ENCODE measurements around the gene SEL1L3. TPM values are rescaled to one million over a fixed set of nuclear protein-coding genes. Genes with fewer than 3 reads are reported as not detected.

SEL1L3 gene
- total and polyA plus RNA-seq, 2 of the 13 experiments (the other 11 are each of a cell fraction or from before 2014, with no cell fraction given): 0.28 to 1.1 TPM

GRCh38 chr4:25857851-25858400 lies 4.9 kb downstream of the SEL1L3 start:
- TF ChIP-seq ZNF570 (CRISPR knock-in tag; IDR thresholded peaks at IDR 0.05; ENCODE audit: borderline replicate concordance) (no peak), ZNF407 (CRISPR knock-in tag; IDR thresholded peaks at IDR 0.05; ENCODE audit: not compliant biosample characterization) (no peak), RFXANK (CRISPR knock-in tag; IDR thresholded peaks at IDR 0.05) (no peak), PRMT3 (CRISPR knock-in tag; IDR thresholded peaks at IDR 0.05; ENCODE audit: borderline replicate concordance, low read depth) (no peak), ZBTB37 (CRISPR knock-in tag; IDR thresholded peaks at IDR 0.05) (no peak), ZNF276 (CRISPR knock-in tag; IDR thresholded peaks at IDR 0.05; ENCODE audit: low read depth) (no peak), ZFP82 (CRISPR knock-in tag; IDR thresholded peaks at IDR 0.05; ENCODE audit: borderline replicate concordance) (no peak), RBM39 (IDR thresholded peaks at IDR 0.05; ENCODE audit: low read depth, low read length, poor library complexity, severe bottlenecking) (no peak), ZNF34 (CRISPR knock-in tag; IDR thresholded peaks at IDR 0.05; ENCODE audit: borderline replicate concordance) (no peak)
- BruUV-seq (replicated peaks): no TSS peak
- Histone ChIP-seq H3K79me2 (ENCODE audit: insufficient read depth, low read length) (no peaks in the 10 kb centered on the region), H3K27me3 (ENCODE audit: control insufficient read depth in 1 of 2, insufficient read depth in 2 of 2, low read length in 2 of 2) (peaks cover 2 to 26% of the 10 kb centered on the region in 2 experiments; a peak in 3 of 5 replicates), H3K9me3 (ENCODE audit: low read length) (no peaks in the 10 kb centered on the region), H3K27ac (ENCODE audit: extremely low read length, insufficient read depth, low read length) (no peak overlapping the region), H3K4me1 (ENCODE audit: insufficient read depth, low read length) (0 out of 2 replicates have a peak, but pooled peaks cover 8% of the 10 kb centered on the region), H3K4me2 (ENCODE audit: low read depth, low read length) (no peak overlapping the region), H3K36me3 (replicated peaks in 1 of 2; ENCODE audit: control insufficient read depth in 1 of 2, insufficient read depth in 2 of 2, low read length in 2 of 2) (no peaks in the 10 kb centered on the region), H4K20me1 (ENCODE audit: insufficient read depth, low read length) (no peaks in the 10 kb centered on the region), H3K4me3 (replicated peaks in 1 of 3; ENCODE audit: insufficient read depth in 1 of 3, low read depth in 2 of 3, low read length in 3 of 3) (no peak overlapping the region), H3K9ac (ENCODE audit: insufficient read depth, low read depth, low read length) (no peak overlapping the region), H2AFZ (ENCODE audit: low read length) (no peak overlapping the region)
- POLR2A ChIA-PET: no interaction called here
- CTCF ChIA-PET (ENCODE audit: low intra/inter-chr PET ratio, low total read pairs): no interaction called here
- no peak for DNase-seq (ENCODE audit: low spot score)
- in situ Hi-C loops (cut with HindIII; ENCODE audit: extremely low pct_ligation_motif_present, low pct_unique_long_range_greater_than_20kb) (no loop called here), intact Hi-C loops (cut with micrococcal nuclease; ENCODE audit: unreplicated experiment) (no loop called here)
- 45% methylated on average over 5 of the region's 8 CpGs for WGBS (ENCODE audit: low lambda C conversion rate)
- FAIRE-seq: no peak
- ATAC-seq: no peak

All from HepG2 (cell line).